DND-41 (cell line): Measurements from ENCODE around the gene DPYSL3.

Experiments used
- CTCF ChIP-seq: IDR thresholded peaks from 2 replicates; pipeline ENCODE4 v1.5.1; 2012; ENCODE audit warnings: borderline replicate concordance, low read length, moderate library complexity, mild to moderate bottlenecking; ENCODE audit not compliant: poor library complexity, severe bottlenecking; ENCODE audit errors: extremely low read depth
- EZH2 ChIP-seq: IDR thresholded peaks from 3 replicates; pipeline ENCODE4 v1.6.1; 2012; ENCODE audit warnings: borderline replicate concordance, low read depth, mild to moderate bottlenecking, moderate library complexity, low read length, inconsistent platforms; ENCODE audit not compliant: severe bottlenecking

GRCh38 chr5:147375151-147375550 is 134.7 kb downstream of the DPYSL3 start:
- TF ChIP-seq CTCF (no peak), EZH2 (no peak)
